ENCODE results near the gene ABL2. TPM values are rescaled to one million over a fixed set of nuclear protein-coding genes. Genes with fewer than 3 reads are reported as not detected.

Gene ABL2
- total and polyA plus RNA-seq, 7 donors, result 1.2 to 32.6 (median 10.3) TPM

DNA sequence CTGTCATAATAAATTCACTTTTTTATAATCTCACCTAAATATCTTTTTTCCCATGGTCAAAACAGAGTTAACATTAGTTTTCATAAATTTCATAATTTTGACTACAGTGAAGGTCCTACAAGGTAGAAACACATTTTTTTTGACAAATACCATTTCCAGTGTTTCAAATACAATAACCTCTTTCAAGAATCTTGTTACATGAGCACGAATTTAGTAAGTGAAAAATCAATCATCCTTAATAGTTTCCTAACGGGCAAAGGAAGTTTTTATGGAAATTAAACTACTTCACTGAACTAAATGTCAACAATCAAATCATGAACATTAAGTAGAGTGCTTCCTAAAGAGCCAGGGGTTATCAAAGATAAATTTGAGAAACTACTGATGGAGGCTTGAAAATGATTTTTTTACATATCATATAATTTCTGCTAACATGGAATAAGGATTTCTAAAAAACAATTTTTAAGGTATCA, 35.4 kb downstream of the ABL2 start:
- 55 to 72% methylated on average over 2 of the region's 2 CpGs for WGBS, 2 donors
- no peak overlapping the region for H3K4me3 ChIP-seq
- no peak for DNase-seq
- no peak overlapping the region for H3K27ac ChIP-seq
- H3K36me3 ChIP-seq, result peaks cover 0 to 4% (median 0%) of the 10 kb centered on the region in 4 donors
- no peaks in the 10 kb centered on the region for H3K9me3 ChIP-seq
- TF ChIP-seq CTCF (IDR thresholded peaks at IDR 0.05) (no peak), POLR2A (IDR thresholded peaks at IDR 0.05) (no peak)
- H3K4me1 ChIP-seq, result peaks cover 0 to 11% (median 3%) of the 10 kb centered on the region in 4 donors
- intact Hi-C loops (cut with DNase I), result loop anchor here (5.0 kb wide), 1 partner anchor 72 kb away; no protein-coding TSS in a partner anchor
- H3K27me3 ChIP-seq, result no peaks in the 10 kb centered on the region

DNA sequence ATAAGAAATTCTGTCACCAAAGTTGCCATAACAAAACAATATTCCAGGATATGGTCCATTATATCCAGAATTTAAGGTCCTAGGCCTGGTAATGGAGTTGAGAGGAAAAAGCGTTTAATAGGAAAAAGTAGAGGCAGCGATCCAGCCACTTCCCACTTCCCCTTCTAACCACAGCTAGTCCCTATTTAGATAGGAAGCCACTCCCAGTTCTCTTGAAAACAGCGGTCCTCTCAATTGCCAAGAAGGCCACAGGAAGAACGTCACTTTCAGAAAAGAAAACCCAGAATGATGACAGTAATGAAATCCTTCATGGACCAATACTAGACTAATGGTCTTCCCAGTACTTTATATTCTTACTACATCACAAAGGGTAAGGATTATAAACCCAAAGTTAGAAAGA, 38.6 kb downstream of the ABL2 start:
- TF ChIP-seq POLR2AphosphoS5 (IDR thresholded peaks at IDR 0.05) (peak in 1 of 4 donors; percentile 37), EP300 (IDR thresholded peaks at IDR 0.05) (peak in 2 of 4 donors; percentile 8 to 10), POLR2A (IDR thresholded peaks at IDR 0.05) (no peak)
- Histone ChIP-seq H3K4me1 (peaks cover 0 to 11% (median 5%) of the 10 kb centered on the region in 4 donors), H3K9me3 (no peaks in the 10 kb centered on the region), H3K36me3 (peaks cover 0 to 4% (median 0%) of the 10 kb centered on the region in 4 donors), H3K27ac (peak overlapping the region in 3 of 4 donors; percentile 25 to 59 (median 39)), H3K27me3 (no peaks in the 10 kb centered on the region), H3K4me3 (no peak overlapping the region)
- intact Hi-C loops (cut with DNase I), result loop anchor here (5.0 kb wide), 1 partner anchor 69 kb away; no protein-coding TSS in a partner anchor
- DNase-seq, result no peak
- 54 to 80% methylated on average over 4 of the region's 4 CpGs for WGBS, 2 donors

- Histone ChIP-seq H3K4me1 (peaks cover 0 to 5% (median 0%) of the 10 kb centered on the region in 4 donors), H3K27ac (no peak overlapping the region), H3K27me3 (no peaks in the 10 kb centered on the region), H3K9me3 (no peaks in the 10 kb centered on the region), H3K4me3 (no peak overlapping the region), H3K36me3 (peaks cover 0 to 4% (median 0%) of the 10 kb centered on the region in 4 donors)
- WGBS, 2 donors, result 82 to 89% methylated on average over 8 of the region's 8 CpGs
- no peak for TF ChIP-seq POLR2A (IDR thresholded peaks at IDR 0.05)
- TF ChIP-seq EP300 (IDR thresholded peaks at IDR 0.05), result no peak
- TF ChIP-seq CTCF (IDR thresholded peaks at IDR 0.05), result no peak
- no peak for TF ChIP-seq POLR2AphosphoS5 (IDR thresholded peaks at IDR 0.05)
- intact Hi-C loops (cut with DNase I), result no loop called here
- no peak for DNase-seq
These were observed 41.6 kb downstream of the ABL2 start for GRCh38 chr1:179187735-179188471.

DNA sequence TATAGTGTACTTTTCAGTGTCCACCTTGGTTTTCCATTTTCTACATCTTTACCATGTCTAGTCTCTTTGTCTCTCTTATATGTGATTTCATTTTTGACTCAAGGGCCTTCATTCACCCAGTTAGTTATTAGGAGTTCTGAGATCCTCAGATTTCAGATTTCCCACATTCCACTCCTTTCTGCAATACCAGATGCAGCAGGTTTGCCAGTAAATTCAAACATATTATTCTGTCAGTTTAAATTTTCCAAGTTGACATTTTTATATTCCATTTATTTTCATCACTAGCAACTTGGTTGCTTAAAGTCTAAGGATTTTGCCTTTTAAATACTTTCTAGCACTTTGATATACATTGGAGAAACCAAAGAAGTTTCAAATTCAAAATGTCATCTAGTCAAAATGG, 42.4 kb downstream of the ABL2 start:
- H3K27me3 ChIP-seq, result no peaks in the 10 kb centered on the region
- peaks cover 0 to 5% (median 0%) of the 10 kb centered on the region in 4 donors for H3K4me1 ChIP-seq
- H3K27ac ChIP-seq, result no peak overlapping the region
- H3K9me3 ChIP-seq, result no peaks in the 10 kb centered on the region
- intact Hi-C loops (cut with DNase I), result no loop called here
- peaks cover 0 to 4% (median 0%) of the 10 kb centered on the region in 4 donors for H3K36me3 ChIP-seq
- no peak overlapping the region for H3K4me3 ChIP-seq
- no peak for TF ChIP-seq POLR2AphosphoS5 (IDR thresholded peaks at IDR 0.05)
- no peak for TF ChIP-seq CTCF (IDR thresholded peaks at IDR 0.05)
- TF ChIP-seq POLR2A (IDR thresholded peaks at IDR 0.05), result no peak
- no peak for TF ChIP-seq EP300 (IDR thresholded peaks at IDR 0.05)
- DNase-seq, result no peak

- no peak for DNase-seq
- Histone ChIP-seq H3K27ac (no peak overlapping the region), H3K36me3 (peaks cover 0 to 1% (median 0%) of the 10 kb centered on the region in 4 donors), H3K4me1 (peaks cover 0 to 14% (median 2%) of the 10 kb centered on the region in 4 donors), H3K4me3 (no peak overlapping the region), H3K9me3 (no peaks in the 10 kb centered on the region), H3K27me3 (no peaks in the 10 kb centered on the region)
- WGBS, 2 donors, result 94 to 96% methylated on average over 1 of the region's 1 CpG
- TF ChIP-seq CTCF (IDR thresholded peaks at IDR 0.05) (no peak), POLR2AphosphoS5 (IDR thresholded peaks at IDR 0.05) (no peak), EP300 (IDR thresholded peaks at IDR 0.05) (no peak), POLR2A (IDR thresholded peaks at IDR 0.05) (no peak)
- intact Hi-C loops (cut with DNase I), result no loop called here
These were observed 45.1 kb downstream of the ABL2 start for GRCh38 chr1:179184403-179184802.
